ENCODE measurements around the gene GPR15.
"Not testable (repeated sequence)": the region's sequence is repeated elsewhere in the genome, so short reads cannot be mapped to it uniquely, and the experiment has no call there.

The GPR15 gene

GRCh38 chr3:98558100-98558827 is 26.5 kb downstream of the GPR15 start:
- no peak for DNase-seq (ENCODE audit: low read depth in 3 of 3)

GRCh38 chr3:98559769-98560168 is 28.0 kb downstream of the GPR15 start:
- DNase-seq (ENCODE audit: low read depth in 3 of 3), result not testable (repeated sequence)

DNA sequence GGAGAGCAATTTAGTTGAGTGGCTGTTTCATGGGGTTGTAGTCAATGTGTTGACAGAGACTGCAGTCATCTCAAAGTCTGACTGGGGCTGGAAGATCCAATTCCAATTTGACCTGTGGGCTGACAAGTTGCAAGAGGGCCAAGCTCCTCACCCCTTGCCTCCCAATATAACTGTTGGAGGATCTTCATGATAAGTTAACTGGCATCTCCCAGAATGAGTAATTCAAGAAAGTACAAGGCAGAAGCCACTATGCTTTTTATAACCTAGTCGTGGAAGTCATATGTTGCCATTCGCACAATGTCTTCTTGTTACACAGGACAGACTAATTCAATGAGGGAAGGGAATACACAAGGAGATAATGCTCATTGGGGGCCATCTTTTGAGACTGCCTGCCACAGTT is 29.1 kb downstream of the GPR15 start:
- DNase-seq (ENCODE audit: low read depth in 3 of 3), result no peak

- DNase-seq (ENCODE audit: low read depth in 3 of 3), result no peak
Measured at GRCh38 chr3:98561727-98562521, 30.1 kb downstream of the GPR15 start.

DNA sequence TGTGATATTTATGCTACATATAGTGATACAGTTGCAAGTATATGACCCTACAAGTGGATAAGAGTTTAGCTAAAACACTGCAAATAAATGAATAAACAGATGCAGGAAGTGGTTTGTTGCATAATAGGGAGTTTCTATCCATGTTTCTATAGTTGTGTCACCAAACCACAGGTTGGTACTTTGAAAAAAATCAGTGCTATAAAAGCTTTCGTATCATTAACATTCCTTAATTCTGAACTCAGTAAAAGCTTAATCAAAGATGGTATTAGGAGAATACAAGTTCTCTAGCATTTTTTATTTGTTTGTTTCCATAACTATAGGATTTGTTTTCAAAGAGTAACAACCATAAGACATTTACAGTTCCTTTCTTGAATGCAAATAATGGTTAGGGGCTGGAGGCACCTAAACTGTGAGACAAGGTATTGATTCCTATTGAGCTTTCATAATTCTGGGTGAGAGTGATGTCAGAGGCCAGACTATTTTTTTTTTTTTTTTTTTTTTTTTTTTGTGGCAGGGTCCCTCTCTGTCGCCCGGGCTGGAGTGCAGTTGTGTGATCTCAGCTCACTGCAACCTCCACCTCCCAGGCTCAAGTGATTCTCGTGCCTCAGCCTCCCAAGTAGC is 32.0 kb downstream of the GPR15 start:
- no peak for DNase-seq (ENCODE audit: low read depth in 3 of 3)

DNA sequence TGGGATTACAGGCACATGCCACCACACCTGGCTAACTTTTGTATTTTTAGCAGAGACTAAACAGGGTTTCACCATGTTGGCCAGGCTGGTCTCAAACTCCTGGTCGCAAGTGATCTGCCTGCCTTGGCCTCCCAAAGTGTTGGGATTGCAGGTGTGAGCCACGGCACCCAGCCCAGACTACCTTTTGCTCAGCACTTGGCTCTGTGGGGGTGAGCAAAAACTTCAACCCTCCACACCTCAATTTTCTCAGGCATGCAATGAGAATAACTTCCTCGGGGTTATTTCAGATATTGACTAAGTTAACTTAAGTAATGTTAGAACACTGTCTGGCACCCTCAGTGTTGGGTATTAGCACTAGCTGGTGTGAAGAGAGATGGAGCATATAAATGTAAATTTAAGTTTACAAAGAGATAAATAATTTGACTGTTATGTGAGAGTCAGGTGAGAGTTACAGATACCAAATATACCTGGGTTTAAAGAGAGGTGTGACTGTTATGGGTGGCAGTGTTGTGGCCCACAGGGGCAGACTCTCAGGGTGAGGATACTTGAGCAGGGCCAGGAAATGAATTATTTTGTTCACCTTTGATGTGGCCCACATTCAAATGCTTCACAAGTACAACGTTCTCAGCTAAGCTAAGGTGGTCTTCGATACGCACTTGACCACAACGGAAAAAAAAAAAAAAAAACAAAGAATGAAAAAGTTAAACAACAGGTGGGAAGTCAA is 32.7 kb downstream of the GPR15 start:
- DNase-seq (ENCODE audit: low read depth in 3 of 3), result no peak

- no peak for DNase-seq (ENCODE audit: low read depth in 3 of 3)
Measured at GRCh38 chr3:98565237-98565643, 33.5 kb downstream of the GPR15 start.

DNA sequence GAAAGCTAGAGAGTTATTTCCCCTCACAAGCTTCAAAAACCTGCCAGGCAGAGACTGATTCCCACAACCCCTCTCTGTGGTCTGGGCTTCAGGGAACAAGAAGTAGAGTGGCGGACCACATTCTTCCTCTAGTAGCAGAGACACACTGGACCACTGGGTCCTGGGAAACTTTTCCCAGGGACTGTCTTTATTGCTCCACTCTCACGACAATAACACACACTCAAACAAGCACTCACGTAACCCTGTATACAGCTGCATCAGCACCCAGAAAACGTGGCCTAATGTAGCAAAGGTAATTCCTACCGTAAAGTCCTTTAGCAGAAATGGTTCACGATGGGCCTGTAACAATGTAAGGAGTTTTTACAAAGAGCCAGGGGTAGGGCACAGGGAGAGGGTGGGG is 34.1 kb downstream of the GPR15 start:
- DNase-seq (ENCODE audit: low read depth in 3 of 3), result no peak

DNA sequence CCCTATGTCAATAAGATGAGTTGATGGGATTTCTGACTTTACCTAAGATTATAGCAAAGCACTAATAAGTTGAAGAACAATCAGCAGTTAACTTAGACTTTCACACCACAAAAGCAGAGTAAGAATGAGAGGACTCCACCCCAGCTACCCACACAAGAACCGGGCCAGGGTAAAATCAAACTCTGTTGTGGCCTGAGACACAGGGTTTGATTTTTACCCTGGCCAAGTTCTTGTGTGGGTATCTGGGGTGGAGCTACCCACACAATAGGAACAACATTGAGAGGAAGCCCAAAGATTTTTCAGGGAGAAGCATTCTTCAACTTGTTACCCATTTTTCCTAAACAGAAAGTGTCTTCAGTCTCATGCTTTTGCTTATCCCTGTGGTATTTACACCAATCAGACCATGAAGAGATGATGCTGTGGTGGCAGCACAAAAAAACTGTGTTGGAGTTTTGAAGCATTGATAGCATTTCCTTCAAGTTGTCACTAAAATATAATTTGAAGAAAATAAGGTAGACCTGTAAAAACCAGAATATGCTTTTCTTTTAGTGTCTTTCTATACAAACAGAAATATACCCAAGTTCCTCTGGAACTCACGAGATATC is 36.0 kb downstream of the GPR15 start:
- DNase-seq (ENCODE audit: low read depth in 3 of 3), result no peak

DNA sequence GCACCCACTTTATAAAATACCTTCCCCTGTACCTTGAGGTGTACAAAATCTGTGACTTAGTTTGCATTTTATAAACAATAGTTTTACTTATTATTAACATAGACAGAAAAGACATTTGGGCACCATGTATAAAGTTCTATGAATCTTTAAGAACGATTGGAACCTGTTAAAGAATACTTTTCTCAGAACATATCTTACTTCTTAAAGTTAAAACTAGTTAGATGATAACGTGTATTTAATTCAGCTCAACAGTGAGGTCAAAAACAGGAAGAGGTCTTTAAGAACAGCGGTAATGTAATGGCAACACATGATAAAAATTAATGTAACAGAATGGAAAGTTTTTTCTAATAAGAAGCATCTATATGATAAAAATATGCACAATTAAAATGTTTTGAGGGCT is 36.6 kb downstream of the GPR15 start:
- DNase-seq (ENCODE audit: low read depth in 3 of 3), result no peak

GRCh38 chr3:98573181-98573728 is 41.5 kb downstream of the GPR15 start:
- no peak for DNase-seq (ENCODE audit: low read depth in 3 of 3)

DNA sequence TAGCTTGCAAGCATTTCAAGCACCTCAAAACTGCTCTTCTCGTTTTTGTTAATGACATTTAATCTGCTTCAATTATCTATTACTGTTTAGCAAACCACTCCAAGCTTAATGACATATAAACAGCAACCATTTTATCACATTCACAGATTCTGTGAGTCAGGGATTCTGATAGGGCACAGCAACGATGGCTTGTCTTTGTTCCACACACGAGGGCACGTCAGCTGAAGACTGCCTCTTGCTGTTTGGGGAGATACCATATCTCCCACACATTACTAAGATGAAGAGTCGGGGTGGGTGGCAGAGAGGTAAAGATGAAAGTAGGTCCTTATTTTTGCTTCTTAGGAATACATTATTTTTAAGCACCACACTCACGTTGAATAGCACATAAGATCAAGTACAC is 42.4 kb downstream of the GPR15 start:
- no peak for DNase-seq (ENCODE audit: low read depth in 3 of 3)

DNA sequence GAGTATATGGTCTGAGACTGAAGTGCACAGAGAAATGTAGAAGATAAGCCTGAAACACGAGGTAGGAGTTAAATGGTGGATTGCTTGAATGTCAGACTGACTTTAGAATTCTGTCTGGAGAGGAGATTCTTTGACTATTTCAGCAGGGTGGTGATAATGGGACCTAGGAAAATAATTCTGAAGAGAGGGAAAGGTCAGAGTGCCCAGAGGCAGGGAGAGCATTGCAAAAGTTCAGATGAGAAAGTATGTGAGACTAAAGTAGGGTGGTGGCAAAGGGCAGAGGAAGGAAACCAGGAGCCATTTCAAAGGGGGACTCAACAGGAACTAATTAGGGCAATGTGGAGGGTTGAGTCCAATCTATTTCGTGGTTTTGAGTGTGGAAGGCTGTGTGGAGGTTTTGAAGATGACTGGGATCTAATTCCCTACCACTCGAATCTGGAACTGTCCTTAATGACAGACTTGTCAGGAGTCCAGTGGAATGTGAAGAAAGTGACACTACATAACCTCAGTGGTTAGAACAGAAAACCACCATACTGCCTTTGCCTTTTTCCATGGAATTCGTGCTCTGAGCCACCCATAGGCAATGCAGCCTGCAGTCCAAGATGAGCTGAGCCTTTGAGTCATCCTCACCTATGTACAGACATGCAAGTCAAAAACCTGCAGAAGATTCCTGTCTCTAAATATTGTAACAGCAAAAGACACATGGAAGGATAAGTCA is 45.6 kb downstream of the GPR15 start:
- DNase-seq (ENCODE audit: low read depth in 3 of 3), result no peak

DNA sequence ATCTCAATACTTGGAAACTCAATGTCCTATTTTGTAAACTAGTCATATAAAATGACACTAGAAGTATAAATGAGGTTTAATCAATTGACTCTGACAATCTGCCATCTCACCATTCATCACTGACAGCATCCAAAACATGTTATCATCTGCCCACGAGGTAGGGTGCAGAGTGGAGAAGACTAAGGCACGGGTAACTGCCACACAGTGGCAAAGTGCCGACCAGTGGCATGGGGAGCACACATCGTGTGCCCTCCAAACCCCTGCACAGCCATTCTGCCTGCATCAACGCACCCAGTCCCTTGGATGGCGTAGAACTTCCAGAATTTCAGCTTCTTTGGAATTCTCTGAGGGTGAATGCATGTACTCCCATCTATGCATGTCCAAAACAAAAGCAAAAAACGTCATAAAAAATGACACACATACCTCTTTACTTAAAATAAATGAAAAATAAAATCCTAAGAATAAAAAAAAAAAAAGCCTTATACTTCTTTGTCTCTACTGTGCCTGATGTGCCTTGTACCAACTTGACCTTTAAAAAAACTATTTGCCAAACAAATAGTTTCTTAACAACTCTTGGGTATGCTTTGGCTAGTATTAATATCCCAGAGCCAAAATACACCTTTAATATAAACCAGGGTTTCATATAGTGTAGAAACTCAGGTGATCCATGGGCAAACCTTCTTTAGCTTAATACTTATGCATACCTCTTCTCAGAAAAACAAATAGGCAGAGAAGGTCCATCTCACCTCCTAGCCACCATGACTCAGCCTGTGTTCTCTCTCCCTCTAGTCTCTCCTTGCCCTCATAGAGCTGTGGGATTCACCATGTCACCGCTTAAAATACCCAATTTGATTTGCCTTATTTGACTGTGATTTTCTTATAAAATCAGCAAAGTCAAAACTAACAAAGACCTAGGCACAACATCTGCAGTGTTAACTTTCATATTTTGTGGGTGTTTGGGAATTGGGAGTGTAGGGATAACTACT is 48.9 kb downstream of the GPR15 start:
- DNase-seq (ENCODE audit: low read depth in 3 of 3), result no peak

DNA sequence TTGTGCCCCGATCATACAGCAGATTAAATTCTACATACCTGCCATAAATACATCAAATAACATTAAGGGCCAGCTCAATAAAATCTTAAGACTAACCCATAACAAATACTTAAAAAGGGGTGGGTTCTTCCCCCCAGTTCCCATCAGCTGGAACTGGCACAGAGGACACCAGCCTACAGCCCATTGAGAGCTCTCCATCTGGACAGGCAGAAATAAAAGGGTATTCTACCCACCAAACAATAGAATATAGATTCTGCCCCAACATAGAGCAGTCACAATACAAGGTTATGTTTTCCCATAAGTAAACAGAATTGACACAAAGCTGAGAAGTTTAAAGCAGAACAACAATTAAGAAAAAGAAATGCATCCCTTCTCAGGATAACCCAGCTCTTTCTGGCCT is 49.7 kb downstream of the GPR15 start:
- DNase-seq (ENCODE audit: low read depth in 3 of 3), result no peak

DNA sequence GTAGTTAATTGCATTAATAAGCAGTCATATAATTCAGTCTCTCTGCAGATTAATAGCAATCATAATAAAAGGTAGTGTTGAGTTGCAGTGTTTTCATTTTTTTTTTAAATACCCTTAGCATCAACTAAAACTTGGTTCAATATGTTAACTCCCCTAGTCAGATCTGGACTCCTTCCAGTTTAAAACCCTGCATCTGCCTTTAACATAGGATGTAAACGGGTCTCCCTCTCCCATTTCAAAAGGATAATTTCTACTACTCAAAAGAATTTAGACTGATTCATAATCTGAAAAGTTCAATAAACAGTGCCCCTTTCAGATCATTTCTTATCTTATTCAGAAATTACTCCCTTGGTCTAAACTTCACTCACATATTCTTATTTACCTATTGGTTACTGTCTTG is 50.3 kb downstream of the GPR15 start:
- DNase-seq (ENCODE audit: low read depth in 3 of 3), result no peak

DNA sequence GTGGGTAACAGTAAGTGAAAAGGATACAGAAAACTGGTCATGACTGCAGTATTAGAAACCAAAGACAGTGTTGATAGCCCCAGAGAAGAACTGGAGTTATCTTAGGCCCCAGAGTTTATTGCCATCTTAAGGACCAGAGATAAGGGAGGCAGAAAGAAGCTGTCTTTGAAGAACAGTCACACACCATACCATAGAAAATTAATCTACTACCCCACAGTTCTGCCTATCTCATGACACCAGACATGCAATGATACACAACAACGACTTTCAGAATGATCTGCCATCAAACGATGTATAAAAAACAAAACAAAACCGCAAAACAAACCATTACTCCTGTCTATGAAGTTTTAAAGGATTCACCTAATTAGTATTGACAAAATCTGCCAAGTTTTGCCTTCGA is 52.0 kb downstream of the GPR15 start:
- no peak for DNase-seq (ENCODE audit: low read depth in 3 of 3)

Data from stimulated activated CD4-positive, alpha-beta T cell treated with anti-CD3 and anti-CD28 coated beads, TNF-alpha, amount 100 ng/mL, for 4 hours (primary cell).